ENCODE data around the gene AKR1A1. TPM values are rescaled to one million over a fixed set of nuclear protein-coding genes. Genes with fewer than 3 reads are reported as not detected.

AKR1A1 gene
- total RNA-seq, 1 donor from 2014 or later: 45.4 TPM

- Histone ChIP-seq H3K4me1 (no peaks in the 10 kb centered on the region), H3K4me3 (no peak overlapping the region), H3K27ac (replicated peaks) (no peak overlapping the region), H3K36me3 (peaks cover 3% of the 10 kb centered on the region), H3K27me3 (ENCODE audit: low read depth) (no peaks in the 10 kb centered on the region), H3K9me3 (replicated peaks) (no peaks in the 10 kb centered on the region)
- intact Hi-C loops (cut with micrococcal nuclease): loop anchor here (10.0 kb wide), 1 partner anchor 209 kb away; no protein-coding TSS in a partner anchor
- TF ChIP-seq CTCF (IDR thresholded peaks at IDR 0.05; ENCODE audit: borderline replicate concordance): no peak
- DNase-seq: no peak
Observed at GRCh38 chr1:45574105-45574626, 23.5 kb downstream of the AKR1A1 start.

- Histone ChIP-seq H3K27ac (replicated peaks) (peak overlapping the region; percentile 97), H3K9me3 (replicated peaks) (no peaks in the 10 kb centered on the region), H3K27me3 (ENCODE audit: low read depth) (no peaks in the 10 kb centered on the region), H3K4me3 (peak overlapping the region; percentile 92), H3K4me1 (peaks cover 37% of the 10 kb centered on the region), H3K36me3 (no peaks in the 10 kb centered on the region)
- no peak for TF ChIP-seq CTCF (IDR thresholded peaks at IDR 0.05; ENCODE audit: borderline replicate concordance)
- DNase-seq: peak; percentile 94
- intact Hi-C loops (cut with micrococcal nuclease): loop anchor here (10.0 kb wide), 1 partner anchor 102 kb away; the partner anchor contains the start of genes GPBP1L1 and TMEM69
Observed at GRCh38 chr1:45583264-45583665, 32.6 kb downstream of the AKR1A1 start.

- intact Hi-C loops (cut with micrococcal nuclease): loop anchor here (10.0 kb wide), 1 partner anchor 101 kb away; the partner anchor contains the start of genes GPBP1L1 and TMEM69
- TF ChIP-seq CTCF (IDR thresholded peaks at IDR 0.05; ENCODE audit: borderline replicate concordance): no peak
- Histone ChIP-seq H3K36me3 (no peaks in the 10 kb centered on the region), H3K27ac (replicated peaks) (peak within 1 kb of the TSS; percentile 97), H3K27me3 (ENCODE audit: low read depth) (no peaks in the 10 kb centered on the region), H3K4me3 (peak within 1 kb of the TSS; percentile 92), H3K4me1 (peaks cover 37% of the 10 kb centered on the region), H3K9me3 (replicated peaks) (no peaks in the 10 kb centered on the region)
- peak; percentile 91 for DNase-seq
Observed at GRCh38 chr1:45583666-45584350, 33.2 kb downstream of the AKR1A1 start, which contains the start of gene NASP. TSS of gene NASP (plus strand) at chr1:45584041. CDS start at chr1:45584147, 106 bp downstream.

- peak overlapping the region; percentile 92 for H3K4me3 ChIP-seq
- no peak for TF ChIP-seq CTCF (IDR thresholded peaks at IDR 0.05; ENCODE audit: borderline replicate concordance)
- no peaks in the 10 kb centered on the region for H3K27me3 ChIP-seq (ENCODE audit: low read depth)
- no peaks in the 10 kb centered on the region for H3K9me3 ChIP-seq (replicated peaks)
- no peaks in the 10 kb centered on the region for H3K36me3 ChIP-seq
- H3K27ac ChIP-seq (replicated peaks): peak overlapping the region; percentile 97
- peaks cover 37% of the 10 kb centered on the region for H3K4me1 ChIP-seq
- intact Hi-C loops (cut with micrococcal nuclease): loop anchor here (10.0 kb wide), 1 partner anchor 100 kb away; the partner anchor contains the start of genes GPBP1L1 and TMEM69
- peak; percentile 90 for DNase-seq
Observed at GRCh38 chr1:45584351-45585109, 33.9 kb downstream of the AKR1A1 start.

- DNase-seq: no peak
- no peaks in the 10 kb centered on the region for H3K27me3 ChIP-seq (ENCODE audit: low read depth)
- peak overlapping the region; percentile 97 for H3K27ac ChIP-seq (replicated peaks)
- TF ChIP-seq CTCF (IDR thresholded peaks at IDR 0.05; ENCODE audit: borderline replicate concordance): no peak
- intact Hi-C loops (cut with micrococcal nuclease): loop anchor here (10.0 kb wide), 1 partner anchor 100 kb away; the partner anchor contains the start of genes GPBP1L1 and TMEM69
- no peaks in the 10 kb centered on the region for H3K9me3 ChIP-seq (replicated peaks)
- H3K36me3 ChIP-seq: no peaks in the 10 kb centered on the region
- H3K4me1 ChIP-seq: peaks cover 42% of the 10 kb centered on the region
- H3K4me3 ChIP-seq: peak overlapping the region; percentile 92
Observed at GRCh38 chr1:45585110-45585426, 34.4 kb downstream of the AKR1A1 start.
